ENCODE data around the gene FRMD7.

Gene FRMD7

DNA sequence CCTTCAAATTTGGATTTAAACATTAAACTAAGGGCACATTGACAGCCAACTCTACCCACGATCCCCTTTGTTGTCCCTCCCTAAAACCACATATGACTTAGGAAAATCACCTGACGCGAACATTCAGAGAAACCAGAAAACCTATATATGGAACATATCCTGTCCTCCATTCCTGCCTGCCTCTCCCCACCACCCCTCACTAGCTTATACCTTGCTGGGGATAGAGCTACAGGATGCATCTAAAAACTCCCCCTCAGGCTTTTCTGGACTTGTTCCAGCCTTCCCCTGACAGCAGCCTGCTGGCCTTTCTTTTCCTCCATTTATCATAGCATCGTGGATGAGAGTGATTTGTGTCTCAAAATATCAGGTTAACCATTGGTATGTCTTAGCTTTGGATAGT is 96.0 kb downstream of the FRMD7 start:
- DNase-seq = no peak

DNA sequence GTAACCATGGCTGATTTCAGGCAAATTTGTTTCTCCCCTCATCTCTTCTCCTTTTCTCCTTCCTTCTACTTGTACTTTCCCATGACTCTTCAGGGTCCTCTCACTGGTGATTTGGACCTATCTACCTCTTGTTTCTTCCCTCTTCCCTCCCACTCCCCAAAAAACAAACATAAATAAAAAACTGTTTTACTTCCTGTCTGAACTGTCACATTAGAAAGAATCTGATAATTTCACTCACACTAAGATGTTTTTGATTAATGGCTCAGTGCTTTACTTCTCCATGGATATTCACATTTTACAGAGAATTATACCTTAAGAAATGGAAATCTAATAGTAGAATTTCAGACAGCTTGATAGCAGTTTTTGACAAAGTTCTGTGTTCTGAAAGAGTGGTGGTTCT is 97.6 kb downstream of the FRMD7 start:
- DNase-seq = no peak

All from kidney glomerular epithelial cell (primary cell).